HG02678 (cell line): ENCODE results near the gene ZNF700.
"Not testable (repeated sequence)": the region's sequence is repeated elsewhere in the genome, so short reads cannot be mapped to it uniquely, and the experiment has no call there.

Experiments used
- ATAC-seq: cut with Tn5 transposase; IDR thresholded peaks from one replicate; pipeline ENCODE4 v1.9.1; 2021; ENCODE audit warnings: mild to moderate bottlenecking, moderate library complexity; ENCODE audit not compliant: unreplicated experiment

Gene ZNF700

GRCh38 chr19:11986754-11987153, 61.8 kb downstream of the ZNF700 start:
- no peak for ATAC-seq

DNA sequence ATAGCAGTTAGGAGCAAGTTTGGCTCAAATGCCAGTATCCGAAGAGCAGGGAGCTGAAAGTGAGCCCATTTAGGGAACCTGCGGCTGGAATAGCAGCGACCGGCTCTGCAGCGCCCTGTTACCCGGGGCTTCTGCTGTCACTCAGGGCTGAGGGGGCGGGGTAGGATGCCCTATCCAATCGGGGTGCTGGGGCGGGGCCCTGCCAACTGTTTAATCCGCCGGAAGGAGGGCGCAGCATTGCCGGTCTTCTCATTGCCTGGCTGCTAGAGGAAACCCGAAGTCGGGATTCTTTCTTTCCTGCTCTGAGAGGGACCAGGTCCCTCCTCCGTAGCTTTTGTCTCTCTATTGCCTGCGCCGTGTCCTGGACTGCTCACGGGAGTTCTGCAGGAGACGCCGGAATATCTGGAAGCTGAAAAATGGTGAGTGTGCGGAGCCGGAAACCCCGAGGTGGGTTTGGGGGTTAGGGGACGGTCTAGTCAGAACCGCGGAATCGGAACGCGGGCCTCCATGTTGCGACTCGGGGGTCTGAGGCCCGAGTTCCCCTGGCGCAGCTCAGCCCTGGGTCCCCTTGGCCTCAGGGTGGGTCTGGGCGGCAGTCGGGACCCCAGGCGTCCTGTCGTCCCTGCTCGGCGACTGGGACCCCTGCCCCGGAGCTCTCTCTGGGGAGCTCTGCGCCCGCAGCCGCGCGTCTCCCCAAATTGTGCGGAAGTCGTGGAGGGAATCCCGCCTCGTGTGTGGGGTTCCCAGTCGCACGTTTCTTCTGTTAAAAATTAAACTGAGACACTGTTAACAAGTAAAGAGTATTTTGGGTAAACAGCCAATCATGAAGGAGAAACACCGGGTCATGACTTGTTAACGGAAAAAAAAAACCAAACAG, 62.7 kb downstream of the ZNF700 start:
- peak; percentile 83 for ATAC-seq

GRCh38 chr19:11989112-11989456, 64.2 kb downstream of the ZNF700 start:
- no peak for ATAC-seq

DNA sequence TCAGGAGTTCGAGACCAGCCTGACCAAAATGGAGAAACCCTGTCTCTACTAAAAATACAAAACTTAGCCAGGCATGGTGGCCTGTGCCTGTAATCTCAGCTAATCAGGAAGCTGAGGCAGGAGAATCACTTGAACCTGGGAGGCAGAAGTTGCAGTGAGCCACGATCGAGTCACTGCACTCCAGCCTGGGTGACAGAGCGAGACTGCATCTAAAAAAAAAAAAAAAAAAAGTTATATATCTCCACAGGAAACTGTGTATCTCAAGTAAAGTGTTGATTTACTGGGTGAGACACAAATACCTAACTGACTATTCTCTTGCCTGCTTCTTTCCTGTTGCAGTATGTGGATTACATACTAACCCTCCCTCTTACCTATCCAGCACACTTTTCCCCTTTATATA, 67.0 kb downstream of the ZNF700 start:
- not testable (repeated sequence) for ATAC-seq

GRCh38 chr19:11995174-11995573, 70.3 kb downstream of the ZNF700 start:
- ATAC-seq = no peak
